ENCODE results near the gene WDR20.
"Not testable (repeated sequence)": the region's sequence is repeated elsewhere in the genome, so short reads cannot be mapped to it uniquely, and the experiment has no call there.

Gene WDR20

GRCh38 chr14:102134719-102135118, 5.0 kb upstream of the WDR20 start:
- not testable (repeated sequence) for DNase-seq

GRCh38 chr14:102135456-102135855, 4.2 kb upstream of the WDR20 start:
- DNase-seq, result not testable (repeated sequence)

GRCh38 chr14:102138535-102138934, 1.2 kb upstream of the WDR20 start:
- DNase-seq, result no peak

- DNase-seq, result no peak
These were observed 774 bp upstream of the WDR20 start for GRCh38 chr14:102138961-102139285.

GRCh38 chr14:102140027-102140749, 491 bp downstream of the WDR20 start:
- DNase-seq, result peak; percentile 33

GRCh38 chr14:102140750-102141145, 1.1 kb downstream of the WDR20 start:
- no peak for DNase-seq

GRCh38 chr14:102141797-102142196, 2.1 kb downstream of the WDR20 start:
- no peak for DNase-seq

- DNase-seq, result no peak
These were observed 5.2 kb downstream of the WDR20 start for GRCh38 chr14:102144914-102145313.

GRCh38 chr14:102145395-102145794, 5.7 kb downstream of the WDR20 start:
- no peak for DNase-seq

GRCh38 chr14:102146423-102146822, 6.7 kb downstream of the WDR20 start:
- DNase-seq, result no peak

GRCh38 chr14:102150083-102150482, 10.4 kb downstream of the WDR20 start:
- no peak for DNase-seq

- no peak for DNase-seq
These were observed 11.0 kb downstream of the WDR20 start for GRCh38 chr14:102150744-102151143.

- DNase-seq, result not testable (repeated sequence)
These were observed 11.7 kb downstream of the WDR20 start for GRCh38 chr14:102151411-102151810.

GRCh38 chr14:102154121-102154520, 14.4 kb downstream of the WDR20 start:
- DNase-seq, result no peak

GRCh38 chr14:102154821-102155549, 15.3 kb downstream of the WDR20 start:
- DNase-seq, result no peak

GRCh38 chr14:102157346-102157745, 17.6 kb downstream of the WDR20 start:
- no peak for DNase-seq

- DNase-seq, result no peak
These were observed 19.1 kb downstream of the WDR20 start for GRCh38 chr14:102158797-102159196.

- no peak for DNase-seq
These were observed 20.1 kb downstream of the WDR20 start for GRCh38 chr14:102159841-102160240.

- DNase-seq, result no peak
These were observed 22.8 kb downstream of the WDR20 start for GRCh38 chr14:102162487-102162886.

- DNase-seq, result no peak
These were observed 24.5 kb downstream of the WDR20 start for GRCh38 chr14:102164241-102164641.

- no peak for DNase-seq
These were observed 25.3 kb downstream of the WDR20 start for GRCh38 chr14:102164965-102165364.

GRCh38 chr14:102170061-102170460, 30.4 kb downstream of the WDR20 start:
- no peak for DNase-seq

GRCh38 chr14:102171173-102172020, 31.7 kb downstream of the WDR20 start:
- DNase-seq, result no peak

GRCh38 chr14:102172021-102172272, 32.2 kb downstream of the WDR20 start:
- not testable (repeated sequence) for DNase-seq

Measured in CD4-positive, alpha-beta T cell treated with Interleukin-17A for 1 hour (primary cell).